HepG2 (cell line): ENCODE measurements around the gene SLC19A1. TPM values are rescaled to one million over a fixed set of nuclear protein-coding genes. Genes with fewer than 3 reads are reported as not detected.

Experiments used
- CEBPB ChIP-seq: IDR thresholded peaks from 2 replicates; pipeline ENCODE4 v1.6.1; 2011; ENCODE audit warnings: low read depth, low read length, improper control_type of control experiment, borderline replicate concordance
- EP300 ChIP-seq, 3 experiments: sonication (generic) in 1 of 3; formaldehyde crosslinking in 1 of 3; IDR thresholded peaks; 2 replicates each; pipeline versions ENCODE4 v1.5.1 to v1.6.1; 2011 to 2020; ENCODE audit warnings: low read depth in 2 of 3, low read length in 2 of 3, borderline replicate concordance in 1 of 3, improper control_type of control experiment in 1 of 3, mild to moderate bottlenecking in 1 of 3, missing genetic modification reagents in 1 of 3, moderate library complexity in 1 of 3
- GATAD2A ChIP-seq: IDR thresholded peaks from 2 replicates; pipeline ENCODE4 v1.6.1; 2016
- HNF4A ChIP-seq: sonication (generic); formaldehyde crosslinking; IDR thresholded peaks from 2 replicates; pipeline ENCODE4 v1.4.0; 2020; ENCODE audit warnings: missing genetic modification reagents
- NFKBIZ ChIP-seq: IDR thresholded peaks from 2 replicates; pipeline ENCODE4 v1.6.1; 2018; ENCODE audit warnings: missing genetic modification reagents, missing compliant biosample characterization
- NR2F1 ChIP-seq, 2 experiments: fragments of 450-650 bp in 1 of 2; formaldehyde crosslinking in 1 of 2; IDR thresholded peaks; 2 replicates each; pipeline versions ENCODE4 v1.5.0 to v1.6.1; 2016 to 2020; ENCODE audit warnings: mild to moderate bottlenecking in 1 of 2, missing compliant biosample characterization in 1 of 2, missing genetic modification reagents in 1 of 2, moderate library complexity in 1 of 2
- PAF1 ChIP-seq: IDR thresholded peaks from 2 replicates; pipeline ENCODE4 v1.6.1; 2016; ENCODE audit warnings: missing genetic modification reagents, missing compliant biosample characterization
- POGZ ChIP-seq: sonication (generic); formaldehyde crosslinking; IDR thresholded peaks from 2 replicates; pipeline ENCODE4 v1.4.0; 2020; ENCODE audit warnings: mild to moderate bottlenecking, missing genetic modification reagents
- RFX1 ChIP-seq: fragments of 450-650 bp; IDR thresholded peaks from 2 replicates; pipeline ENCODE4 v1.6.1; 2017
- SALL1 ChIP-seq: sonication (generic); formaldehyde crosslinking; IDR thresholded peaks from 2 replicates; pipeline ENCODE4 v1.8.0; 2022; ENCODE audit warnings: mild to moderate bottlenecking, missing genetic modification reagents
- SKI ChIP-seq: fragments of 450-650 bp; IDR thresholded peaks from one replicate; pipeline ENCODE4 v1.6.1; 2018; ENCODE audit warnings: mild to moderate bottlenecking; ENCODE audit not compliant: partially characterized antibody
- SOX6 ChIP-seq, 2 experiments: fragments of 450-650 bp in 1 of 2; sonication (generic) in 1 of 2; formaldehyde crosslinking in 1 of 2; IDR thresholded peaks; 2 replicates each; pipeline versions ENCODE4 v1.4.0 to v1.6.1; 2017 to 2020; ENCODE audit warnings: antibody characterized with exemption in 1 of 2, mild to moderate bottlenecking in 1 of 2, missing genetic modification reagents in 1 of 2
- STAG1 ChIP-seq: sonication (generic); formaldehyde crosslinking; IDR thresholded peaks from 2 replicates; pipeline ENCODE4 v1.4.0; 2020; ENCODE audit warnings: missing genetic modification reagents
- ZNF326 ChIP-seq: sonication (generic); formaldehyde crosslinking; IDR thresholded peaks from 2 replicates; pipeline ENCODE4 v1.4.0; 2020; ENCODE audit warnings: missing genetic modification reagents, borderline replicate concordance
- ZNF431 ChIP-seq: sonication (generic); formaldehyde crosslinking; IDR thresholded peaks from 2 replicates; pipeline ENCODE4 v1.9.0; 2022; ENCODE audit warnings: missing genetic modification reagents, low read depth, mild to moderate bottlenecking, borderline replicate concordance
- ZNF570 ChIP-seq: sonication (generic); formaldehyde crosslinking; IDR thresholded peaks from 2 replicates; pipeline ENCODE4 v1.4.0; 2020; ENCODE audit warnings: mild to moderate bottlenecking, missing genetic modification reagents, borderline replicate concordance
- polyA plus RNA-seq, 8 experiments: library from polyadenylated mRNA; depleted of rRNA in 3 of 8; stranded (reverse) in 7 of 8; unstranded in 1 of 8; fragments of >200 nt; fragmentation: Illumina TruSeq in 4 of 8; extraction: Trizol in 4 of 8; gene quantifications; 2 replicates each; pipeline versions ENCODE4 v1.2.1 to v1.2.3, GENCODE V29; 2011 to 2016; ENCODE audit warnings: low read depth in 4 of 8, missing spikeins in 1 of 8, mixed read lengths in 1 of 8; ENCODE audit not compliant: insufficient read depth in 1 of 8
- total RNA-seq, 5 experiments: library from RNA; depleted of rRNA; stranded (reverse); fragments of >200 nt; fragmentation: Illumina TruSeq; extraction: Trizol; gene quantifications; 2 replicates each; pipeline ENCODE4 v1.2.3, GENCODE V29; 2016; ENCODE audit warnings: low read depth in 1 of 5
- TF ChIP-seq, protein P1 (sequence below): sonication (generic); formaldehyde crosslinking; IDR thresholded peaks from 2 replicates; pipeline ENCODE4 v1.5.0; 2020; ENCODE audit warnings: mild to moderate bottlenecking, missing genetic modification reagents
- TF ChIP-seq, protein P2 (sequence below): sonication (generic); formaldehyde crosslinking; IDR thresholded peaks from 2 replicates; pipeline ENCODE4 v1.4.0; 2020; ENCODE audit warnings: missing genetic modification reagents, borderline replicate concordance
- TF ChIP-seq, protein P3 (sequence below), 2 experiments: fragments of 450-650 bp in 1 of 2; sonication (generic) in 1 of 2; formaldehyde crosslinking; IDR thresholded peaks; 2 replicates each; pipeline versions ENCODE4 v1.5.0 to v1.8.0; 2020 to 2022; ENCODE audit warnings: mild to moderate bottlenecking in 1 of 2, missing genetic modification reagents in 1 of 2
- TF ChIP-seq, protein P4 (sequence below): conservative IDR thresholded peaks from 2 replicates; pipeline ENCODE4 v1.6.1; 2018; ENCODE audit warnings: missing genetic modification reagents
- TF ChIP-seq, protein P5 (sequence below): sonication (generic); formaldehyde crosslinking; IDR thresholded peaks from 2 replicates; pipeline ENCODE4 v1.8.1; 2023; ENCODE audit warnings: mild to moderate bottlenecking, moderate library complexity, missing genetic modification reagents

The SLC19A1 gene
- total and polyA plus RNA-seq, 2 of the 13 experiments (the other 11 are each of a cell fraction or from before 2014, with no cell fraction given), result 21.8 to 23.0 TPM

DNA sequence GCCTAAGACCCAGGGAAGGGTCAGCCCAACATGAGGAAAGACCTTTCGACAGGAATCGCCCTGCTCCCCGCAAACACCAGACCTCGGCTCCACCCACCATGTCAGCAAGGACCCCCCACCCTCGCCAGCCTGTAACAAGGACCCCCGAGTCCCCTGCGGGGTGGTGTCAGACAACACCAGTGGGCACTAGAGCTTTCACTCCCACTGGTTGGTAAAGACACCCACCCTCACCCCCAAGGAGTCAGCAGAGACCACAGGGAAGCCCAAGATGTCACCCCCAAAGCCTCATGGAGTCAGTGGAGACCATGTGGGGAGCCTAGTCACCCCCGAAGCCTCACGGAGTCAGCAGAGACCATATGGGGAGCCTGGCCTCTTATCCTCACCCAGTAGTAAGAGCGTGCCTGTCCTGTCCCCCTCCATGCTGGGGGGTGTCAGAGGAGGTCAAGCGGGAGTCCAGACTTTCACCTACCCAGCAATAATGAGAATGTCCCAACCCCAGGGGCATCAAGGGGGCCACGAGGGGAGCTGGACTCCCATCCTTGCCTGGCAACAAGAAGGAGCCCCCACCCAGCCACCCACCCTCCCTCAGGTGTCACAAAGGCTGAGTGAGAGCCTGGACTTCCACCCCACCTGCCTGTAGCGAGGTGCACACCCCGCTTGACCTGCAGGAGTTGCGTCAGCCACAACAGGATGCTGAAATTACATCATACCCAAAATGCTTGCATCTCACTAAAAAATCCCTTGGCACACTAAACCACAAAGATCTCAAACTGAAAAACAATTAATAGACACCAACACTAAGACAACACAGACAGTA is 24.8 kb downstream of the SLC19A1 start (continued):
- TF ChIP-seq NFKBIZ (CRISPR knock-in tag), result no peak
- TF ChIP-seq, protein P1, sequence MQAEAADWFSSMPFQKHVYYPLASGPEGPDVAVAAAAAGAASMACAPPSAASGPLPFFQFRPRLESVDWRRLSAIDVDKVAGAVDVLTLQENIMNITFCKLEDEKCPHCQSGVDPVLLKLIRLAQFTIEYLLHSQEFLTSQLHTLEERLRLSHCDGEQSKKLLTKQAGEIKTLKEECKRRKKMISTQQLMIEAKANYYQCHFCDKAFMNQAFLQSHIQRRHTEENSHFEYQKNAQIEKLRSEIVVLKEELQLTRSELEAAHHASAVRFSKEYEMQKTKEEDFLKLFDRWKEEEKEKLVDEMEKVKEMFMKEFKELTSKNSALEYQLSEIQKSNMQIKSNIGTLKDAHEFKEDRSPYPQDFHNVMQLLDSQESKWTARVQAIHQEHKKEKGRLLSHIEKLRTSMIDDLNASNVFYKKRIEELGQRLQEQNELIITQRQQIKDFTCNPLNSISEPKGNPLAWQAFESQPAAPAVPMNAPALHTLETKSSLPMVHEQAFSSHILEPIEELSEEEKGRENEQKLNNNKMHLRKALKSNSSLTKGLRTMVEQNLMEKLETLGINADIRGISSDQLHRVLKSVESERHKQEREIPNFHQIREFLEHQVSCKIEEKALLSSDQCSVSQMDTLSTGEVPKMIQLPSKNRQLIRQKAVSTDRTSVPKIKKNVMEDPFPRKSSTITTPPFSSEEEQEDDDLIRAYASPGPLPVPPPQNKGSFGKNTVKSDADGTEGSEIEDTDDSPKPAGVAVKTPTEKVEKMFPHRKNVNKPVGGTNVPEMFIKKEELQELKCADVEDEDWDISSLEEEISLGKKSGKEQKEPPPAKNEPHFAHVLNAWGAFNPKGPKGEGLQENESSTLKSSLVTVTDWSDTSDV (CRISPR knock-in tag), result no peak
- no peak for TF ChIP-seq ZNF570 (CRISPR knock-in tag)
- TF ChIP-seq, protein P2, sequence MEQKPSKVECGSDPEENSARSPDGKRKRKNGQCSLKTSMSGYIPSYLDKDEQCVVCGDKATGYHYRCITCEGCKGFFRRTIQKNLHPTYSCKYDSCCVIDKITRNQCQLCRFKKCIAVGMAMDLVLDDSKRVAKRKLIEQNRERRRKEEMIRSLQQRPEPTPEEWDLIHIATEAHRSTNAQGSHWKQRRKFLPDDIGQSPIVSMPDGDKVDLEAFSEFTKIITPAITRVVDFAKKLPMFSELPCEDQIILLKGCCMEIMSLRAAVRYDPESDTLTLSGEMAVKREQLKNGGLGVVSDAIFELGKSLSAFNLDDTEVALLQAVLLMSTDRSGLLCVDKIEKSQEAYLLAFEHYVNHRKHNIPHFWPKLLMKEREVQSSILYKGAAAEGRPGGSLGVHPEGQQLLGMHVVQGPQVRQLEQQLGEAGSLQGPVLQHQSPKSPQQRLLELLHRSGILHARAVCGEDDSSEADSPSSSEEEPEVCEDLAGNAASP, result peak; percentile 37; the same call in 1 of the 2 replicates
- TF ChIP-seq SKI, result no peak
- TF ChIP-seq PAF1 (CRISPR knock-in tag), result no peak
- TF ChIP-seq HNF4A, result peak; percentile 45; the same call in 1 of the 2 replicates
- TF ChIP-seq SALL1, result no peak
- TF ChIP-seq, protein P3, sequence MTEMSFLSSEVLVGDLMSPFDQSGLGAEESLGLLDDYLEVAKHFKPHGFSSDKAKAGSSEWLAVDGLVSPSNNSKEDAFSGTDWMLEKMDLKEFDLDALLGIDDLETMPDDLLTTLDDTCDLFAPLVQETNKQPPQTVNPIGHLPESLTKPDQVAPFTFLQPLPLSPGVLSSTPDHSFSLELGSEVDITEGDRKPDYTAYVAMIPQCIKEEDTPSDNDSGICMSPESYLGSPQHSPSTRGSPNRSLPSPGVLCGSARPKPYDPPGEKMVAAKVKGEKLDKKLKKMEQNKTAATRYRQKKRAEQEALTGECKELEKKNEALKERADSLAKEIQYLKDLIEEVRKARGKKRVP (CRISPR knock-in tag; IDR thresholded peaks at IDR 0.05), result peak in 1 of 2 experiments; percentile 94; a peak in 2 of 4 replicates
- TF ChIP-seq EP300 (IDR thresholded peaks at IDR 0.05; ENCODE audit: low read depth in 2 of 2, low read length in 2 of 2), result no peak
- no peak for TF ChIP-seq EP300 (CRISPR knock-in tag; IDR thresholded peaks at IDR 0.05; ENCODE audit: borderline replicate concordance)
- no peak for TF ChIP-seq POGZ
- no peak for TF ChIP-seq STAG1 (CRISPR knock-in tag)
- TF ChIP-seq RFX1, result no peak
- TF ChIP-seq, protein P4, sequence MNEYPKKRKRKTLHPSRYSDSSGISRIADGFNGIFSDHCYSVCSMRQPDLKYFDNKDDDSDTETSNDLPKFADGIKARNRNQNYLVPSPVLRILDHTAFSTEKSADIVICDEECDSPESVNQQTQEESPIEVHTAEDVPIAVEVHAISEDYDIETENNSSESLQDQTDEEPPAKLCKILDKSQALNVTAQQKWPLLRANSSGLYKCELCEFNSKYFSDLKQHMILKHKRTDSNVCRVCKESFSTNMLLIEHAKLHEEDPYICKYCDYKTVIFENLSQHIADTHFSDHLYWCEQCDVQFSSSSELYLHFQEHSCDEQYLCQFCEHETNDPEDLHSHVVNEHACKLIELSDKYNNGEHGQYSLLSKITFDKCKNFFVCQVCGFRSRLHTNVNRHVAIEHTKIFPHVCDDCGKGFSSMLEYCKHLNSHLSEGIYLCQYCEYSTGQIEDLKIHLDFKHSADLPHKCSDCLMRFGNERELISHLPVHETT (CRISPR knock-in tag), result no peak
- peak; percentile 42; the same call in 1 of the 2 replicates for TF ChIP-seq GATAD2A (CRISPR knock-in tag)
- TF ChIP-seq SOX6 (IDR thresholded peaks at IDR 0.05), result no peak
- TF ChIP-seq SOX6 (CRISPR knock-in tag; IDR thresholded peaks at IDR 0.05), result peak; percentile 26; the same call in 1 of the 2 replicates
- no peak for TF ChIP-seq ZNF326
- TF ChIP-seq, protein P5, sequence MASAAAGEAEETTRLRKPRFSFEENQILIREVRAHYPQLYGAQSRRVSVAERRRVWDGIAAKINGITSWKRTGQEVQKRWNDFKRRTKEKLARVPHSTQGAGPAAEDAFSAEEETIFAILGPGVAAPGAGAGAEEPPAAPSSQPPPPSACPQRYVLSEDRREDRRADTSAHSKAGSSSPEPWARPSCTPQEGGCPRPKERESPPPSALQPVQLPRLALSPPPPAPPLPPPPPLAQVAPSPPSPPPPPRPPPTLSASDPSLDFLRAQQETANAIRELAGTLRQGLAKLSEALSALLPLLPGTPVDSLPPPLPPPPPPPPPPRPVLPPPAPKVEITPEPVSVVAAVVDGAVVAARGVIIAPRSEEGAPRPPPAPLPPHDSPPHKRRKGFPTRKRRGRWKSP, result no peak
- TF ChIP-seq ZNF431 (CRISPR knock-in tag), result no peak
- TF ChIP-seq NR2F1 (CRISPR knock-in tag; IDR thresholded peaks at IDR 0.05), result no peak
- peak; percentile 77 for TF ChIP-seq CEBPB
